NCI-H510A treated with DMSO at 0.1 percent for 48 hours (cell line): Measurements from ENCODE around the gene SQSTM1.

Source experiments
- DNase-seq: peaks from one replicate; lab custom pipeline; 2025; lab: John Stamatoyannopoulos, UW

SQSTM1 gene

GRCh38 chr5:179874136-179874535 lies 53.4 kb downstream of the SQSTM1 start:
- no peak for DNase-seq

GRCh38 chr5:179874536-179875292 lies 54.0 kb downstream of the SQSTM1 start:
- DNase-seq, result no peak

GRCh38 chr5:179875741-179876609 lies 55.3 kb downstream of the SQSTM1 start:
- DNase-seq, result no peak

GRCh38 chr5:179876610-179876952 lies 55.9 kb downstream of the SQSTM1 start:
- DNase-seq, result no peak

GRCh38 chr5:179878222-179879002 lies 57.7 kb downstream of the SQSTM1 start:
- DNase-seq, result no peak

GRCh38 chr5:179879003-179879689 lies 58.4 kb downstream of the SQSTM1 start:
- DNase-seq, result no peak

GRCh38 chr5:179879690-179880010 lies 58.9 kb downstream of the SQSTM1 start:
- DNase-seq, result no peak

- DNase-seq, result no peak
These were observed 59.5 kb downstream of the SQSTM1 start for GRCh38 chr5:179880066-179880650.

GRCh38 chr5:179880848-179881590 lies 60.3 kb downstream of the SQSTM1 start:
- DNase-seq, result no peak

- DNase-seq, result no peak
These were observed 61.6 kb downstream of the SQSTM1 start for GRCh38 chr5:179882338-179882737.

GRCh38 chr5:179883163-179883562 lies 62.5 kb downstream of the SQSTM1 start:
- DNase-seq, result no peak

GRCh38 chr5:179885491-179886090 lies 64.9 kb downstream of the SQSTM1 start:
- DNase-seq, result no peak

- no peak for DNase-seq
These were observed 65.6 kb downstream of the SQSTM1 start for GRCh38 chr5:179886190-179886911.

- no peak for DNase-seq
These were observed 66.4 kb downstream of the SQSTM1 start for GRCh38 chr5:179887095-179887494.
